HepG2 (cell line): ENCODE data around the gene DMKN. TPM values are rescaled to one million over a fixed set of nuclear protein-coding genes. Genes with fewer than 3 reads are reported as not detected.

Experiments used
- GABPA ChIP-seq, 2 experiments: IDR thresholded peaks; 2 replicates each; pipeline ENCODE4 v1.6.1; 2011 to 2016; ENCODE audit warnings: low read depth in 2 of 2, low read length in 1 of 2, missing biosample characterization in 1 of 2, missing genetic modification characterization in 1 of 2
- GATA4 ChIP-seq: sonication (generic); IDR thresholded peaks from 2 replicates; pipeline ENCODE4 v1.6.1; 2016; ENCODE audit warnings: antibody characterized with exemption, low read depth, borderline replicate concordance
- HHEX ChIP-seq: IDR thresholded peaks from 2 replicates; pipeline ENCODE4 v1.6.1; 2016; ENCODE audit warnings: control low read depth
- HOXA9 ChIP-seq: sonication (generic); formaldehyde crosslinking; IDR thresholded peaks from 2 replicates; pipeline ENCODE4 v1.8.1; 2022; ENCODE audit warnings: missing genetic modification reagents, mild to moderate bottlenecking, moderate library complexity, borderline replicate concordance
- MBD4 ChIP-seq: IDR thresholded peaks from 2 replicates; pipeline ENCODE4 v1.6.1; 2012; ENCODE audit warnings: low read length, inconsistent platforms, borderline replicate concordance
- MYPOP ChIP-seq: sonication (generic); formaldehyde crosslinking; IDR thresholded peaks from 2 replicates; pipeline ENCODE4 v1.8.1; 2023; ENCODE audit warnings: mild to moderate bottlenecking, moderate library complexity, missing genetic modification reagents
- NFE2 ChIP-seq: sonication (generic); formaldehyde crosslinking; IDR thresholded peaks from 2 replicates; pipeline ENCODE4 v1.4.0; 2020; ENCODE audit warnings: missing genetic modification reagents
- NFE2L2 ChIP-seq: fragments of 150-350 bp; IDR thresholded peaks from 2 replicates; pipeline ENCODE4 v1.6.1; 2014; ENCODE audit warnings: low read length
- NFKB2 ChIP-seq: sonication (generic); formaldehyde crosslinking; IDR thresholded peaks from 2 replicates; pipeline ENCODE4 v1.4.0; 2020; ENCODE audit warnings: missing genetic modification reagents, borderline replicate concordance
- NFRKB ChIP-seq: fragments of 450-650 bp; IDR thresholded peaks from 2 replicates; pipeline ENCODE4 v1.6.1; 2017
- PHF5A ChIP-seq: IDR thresholded peaks from one replicate; pipeline ENCODE4 v1.6.1; 2018; ENCODE audit warnings: low read depth, missing genetic modification reagents; ENCODE audit not compliant: unreplicated experiment
- RNF2 ChIP-seq: fragments of 450-650 bp; conservative IDR thresholded peaks from 2 replicates; pipeline ENCODE4 v1.6.1; 2016; ENCODE audit warnings: low read depth
- SIX1 ChIP-seq: sonication (generic); formaldehyde crosslinking; IDR thresholded peaks from 2 replicates; pipeline ENCODE4 v1.4.0; 2020; ENCODE audit warnings: missing genetic modification reagents, borderline replicate concordance
- TARDBP ChIP-seq: sonication (generic); formaldehyde crosslinking; IDR thresholded peaks from 2 replicates; pipeline ENCODE4 v1.8.0; 2022; ENCODE audit warnings: mild to moderate bottlenecking, missing genetic modification reagents
- ZBTB42 ChIP-seq: sonication (generic); formaldehyde crosslinking; IDR thresholded peaks from 2 replicates; pipeline ENCODE4 v1.5.0; 2020; ENCODE audit warnings: mild to moderate bottlenecking, missing genetic modification reagents
- ZNF124 ChIP-seq: sonication (generic); formaldehyde crosslinking; IDR thresholded peaks from 2 replicates; pipeline ENCODE4 v1.4.0; 2020; ENCODE audit warnings: missing genetic modification reagents
- ZNF143 ChIP-seq: sonication (generic); formaldehyde crosslinking; IDR thresholded peaks from 2 replicates; pipeline ENCODE4 v1.4.0; 2020; ENCODE audit warnings: missing genetic modification reagents
- ZNF598 ChIP-seq: sonication (generic); formaldehyde crosslinking; IDR thresholded peaks from 2 replicates; pipeline ENCODE4 v1.5.1; 2020; ENCODE audit warnings: mild to moderate bottlenecking, missing genetic modification reagents, borderline replicate concordance
- ZNF678 ChIP-seq: sonication (generic); formaldehyde crosslinking; IDR thresholded peaks from 2 replicates; pipeline ENCODE4 v1.4.0; 2020; ENCODE audit warnings: mild to moderate bottlenecking, missing genetic modification reagents
- ZNF737 ChIP-seq: sonication (generic); formaldehyde crosslinking; IDR thresholded peaks from 2 replicates; pipeline ENCODE4 v1.5.0; 2020; ENCODE audit warnings: missing genetic modification reagents, mild to moderate bottlenecking, borderline replicate concordance
- polyA plus RNA-seq, 8 experiments: library from polyadenylated mRNA; depleted of rRNA in 3 of 8; stranded (reverse) in 7 of 8; unstranded in 1 of 8; fragments of >200 nt; fragmentation: Illumina TruSeq in 4 of 8; extraction: Trizol in 4 of 8; gene quantifications; 2 replicates each; pipeline versions ENCODE4 v1.2.1 to v1.2.3, GENCODE V29; 2011 to 2016; ENCODE audit warnings: low read depth in 4 of 8, missing spikeins in 1 of 8, mixed read lengths in 1 of 8; ENCODE audit not compliant: insufficient read depth in 1 of 8
- total RNA-seq, 5 experiments: library from RNA; depleted of rRNA; stranded (reverse); fragments of >200 nt; fragmentation: Illumina TruSeq; extraction: Trizol; gene quantifications; 2 replicates each; pipeline ENCODE4 v1.2.3, GENCODE V29; 2016; ENCODE audit warnings: low read depth in 1 of 5
- TF ChIP-seq, protein P1 (sequence below): IDR thresholded peaks from 2 replicates; pipeline ENCODE4 v1.6.1; 2018; ENCODE audit warnings: missing genetic modification reagents
- TF ChIP-seq, protein P2 (sequence below): sonication (generic); formaldehyde crosslinking; IDR thresholded peaks from 2 replicates; pipeline ENCODE4 v1.4.0; 2020; ENCODE audit warnings: mild to moderate bottlenecking, low read depth, missing genetic modification reagents
- TF ChIP-seq, protein P3 (sequence below): IDR thresholded peaks from 2 replicates; pipeline ENCODE4 v1.6.1; 2016; ENCODE audit warnings: low read depth

Gene DMKN
- total and polyA plus RNA-seq, 2 of the 13 experiments (the other 11 are each of a cell fraction or from before 2014, with no cell fraction given): 50.8 to 57.1 TPM

GRCh38 chr19:35509861-35510625 is 3.4 kb downstream of the DMKN start (continued):
- TF ChIP-seq ZNF124: no peak; the same call in 1 of the 2 replicates
- no peak for TF ChIP-seq ZNF678 (CRISPR knock-in tag)
- TF ChIP-seq NFKB2: no peak; the same call in 1 of the 2 replicates
- 0 out of 2 replicates have a peak, but pooled peaks have one; percentile 28 for TF ChIP-seq HHEX
- TF ChIP-seq GATA4: no peak
- no peak for TF ChIP-seq RNF2
- TF ChIP-seq NFE2 (CRISPR knock-in tag): no peak
- TF ChIP-seq NFE2L2: no peak
- no peak for TF ChIP-seq ZNF737 (CRISPR knock-in tag)
- TF ChIP-seq ZBTB42 (CRISPR knock-in tag): no peak
- TF ChIP-seq, protein P1, sequence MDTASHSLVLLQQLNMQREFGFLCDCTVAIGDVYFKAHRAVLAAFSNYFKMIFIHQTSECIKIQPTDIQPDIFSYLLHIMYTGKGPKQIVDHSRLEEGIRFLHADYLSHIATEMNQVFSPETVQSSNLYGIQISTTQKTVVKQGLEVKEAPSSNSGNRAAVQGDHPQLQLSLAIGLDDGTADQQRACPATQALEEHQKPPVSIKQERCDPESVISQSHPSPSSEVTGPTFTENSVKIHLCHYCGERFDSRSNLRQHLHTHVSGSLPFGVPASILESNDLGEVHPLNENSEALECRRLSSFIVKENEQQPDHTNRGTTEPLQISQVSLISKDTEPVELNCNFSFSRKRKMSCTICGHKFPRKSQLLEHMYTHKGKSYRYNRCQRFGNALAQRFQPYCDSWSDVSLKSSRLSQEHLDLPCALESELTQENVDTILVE (CRISPR knock-in tag): peak; percentile 69; the same call in 1 of the 2 replicates
- TF ChIP-seq, protein P2, sequence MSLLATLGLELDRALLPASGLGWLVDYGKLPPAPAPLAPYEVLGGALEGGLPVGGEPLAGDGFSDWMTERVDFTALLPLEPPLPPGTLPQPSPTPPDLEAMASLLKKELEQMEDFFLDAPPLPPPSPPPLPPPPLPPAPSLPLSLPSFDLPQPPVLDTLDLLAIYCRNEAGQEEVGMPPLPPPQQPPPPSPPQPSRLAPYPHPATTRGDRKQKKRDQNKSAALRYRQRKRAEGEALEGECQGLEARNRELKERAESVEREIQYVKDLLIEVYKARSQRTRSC (CRISPR knock-in tag): no peak
- no peak for TF ChIP-seq PHF5A
- TF ChIP-seq ZNF143 (CRISPR knock-in tag): no peak
- TF ChIP-seq GABPA (IDR thresholded peaks at IDR 0.05; ENCODE audit: low read depth, low read length): no peak
- peak; percentile 53; the same call in 1 of the 2 replicates for TF ChIP-seq GABPA (CRISPR knock-in tag; IDR thresholded peaks at IDR 0.05; ENCODE audit: low read depth)
- TF ChIP-seq ZNF598 (CRISPR knock-in tag): 0 out of 2 replicates have a peak, but pooled peaks have one; percentile 34
- TF ChIP-seq TARDBP (CRISPR knock-in tag): 0 out of 2 replicates have a peak, but pooled peaks have one; percentile 11
- TF ChIP-seq SIX1 (CRISPR knock-in tag): no peak
- TF ChIP-seq, protein P3, sequence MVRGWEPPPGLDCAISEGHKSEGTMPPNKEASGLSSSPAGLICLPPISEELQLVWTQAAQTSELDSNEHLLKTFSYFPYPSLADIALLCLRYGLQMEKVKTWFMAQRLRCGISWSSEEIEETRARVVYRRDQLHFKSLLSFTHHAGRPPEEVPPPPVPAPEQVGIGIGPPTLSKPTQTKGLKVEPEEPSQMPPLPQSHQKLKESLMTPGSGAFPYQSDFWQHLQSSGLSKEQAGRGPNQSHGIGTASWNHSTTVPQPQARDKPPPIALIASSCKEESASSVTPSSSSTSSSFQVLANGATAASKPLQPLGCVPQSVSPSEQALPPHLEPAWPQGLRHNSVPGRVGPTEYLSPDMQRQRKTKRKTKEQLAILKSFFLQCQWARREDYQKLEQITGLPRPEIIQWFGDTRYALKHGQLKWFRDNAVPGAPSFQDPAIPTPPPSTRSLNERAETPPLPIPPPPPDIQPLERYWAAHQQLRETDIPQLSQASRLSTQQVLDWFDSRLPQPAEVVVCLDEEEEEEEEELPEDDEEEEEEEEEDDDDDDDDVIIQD: no peak
- TF ChIP-seq HOXA9 (CRISPR knock-in tag): no peak
- TF ChIP-seq MYPOP (CRISPR knock-in tag): no peak
- no peak for TF ChIP-seq MBD4
- no peak for TF ChIP-seq NFRKB
